ENCODE measurements around the gene CERK.

GRCh38 chr22:46781291-46781690, 43.2 kb upstream of the CERK start:
- TF ChIP-seq, protein P1, sequence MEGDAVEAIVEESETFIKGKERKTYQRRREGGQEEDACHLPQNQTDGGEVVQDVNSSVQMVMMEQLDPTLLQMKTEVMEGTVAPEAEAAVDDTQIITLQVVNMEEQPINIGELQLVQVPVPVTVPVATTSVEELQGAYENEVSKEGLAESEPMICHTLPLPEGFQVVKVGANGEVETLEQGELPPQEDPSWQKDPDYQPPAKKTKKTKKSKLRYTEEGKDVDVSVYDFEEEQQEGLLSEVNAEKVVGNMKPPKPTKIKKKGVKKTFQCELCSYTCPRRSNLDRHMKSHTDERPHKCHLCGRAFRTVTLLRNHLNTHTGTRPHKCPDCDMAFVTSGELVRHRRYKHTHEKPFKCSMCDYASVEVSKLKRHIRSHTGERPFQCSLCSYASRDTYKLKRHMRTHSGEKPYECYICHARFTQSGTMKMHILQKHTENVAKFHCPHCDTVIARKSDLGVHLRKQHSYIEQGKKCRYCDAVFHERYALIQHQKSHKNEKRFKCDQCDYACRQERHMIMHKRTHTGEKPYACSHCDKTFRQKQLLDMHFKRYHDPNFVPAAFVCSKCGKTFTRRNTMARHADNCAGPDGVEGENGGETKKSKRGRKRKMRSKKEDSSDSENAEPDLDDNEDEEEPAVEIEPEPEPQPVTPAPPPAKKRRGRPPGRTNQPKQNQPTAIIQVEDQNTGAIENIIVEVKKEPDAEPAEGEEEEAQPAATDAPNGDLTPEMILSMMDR (IDR thresholded peaks at IDR 0.05 in 8 of 11, conservative IDR thresholded peaks at IDR 0.05 in 3 of 11), result no peak
- TF ChIP-seq POLR2AphosphoS5 (IDR thresholded peaks at IDR 0.05), result no peak

Data from spleen (tissue), 7 donors.